Lower lobe of right lung (tissue), 2 donors: ENCODE data around the gene RPUSD1. TPM values are rescaled to one million over a fixed set of nuclear protein-coding genes. Genes with fewer than 3 reads are reported as not detected.
"Not testable (repeated sequence)": the region's sequence is repeated elsewhere in the genome, so short reads cannot be mapped to it uniquely, and the experiment has no call there.

Source experiments
- ATAC-seq, 2 donors: fragments of 200-7000 bp; cut with Tn5 transposase; one replicate each; pipeline ENCODE4 v1.9.1; 2020 to 2022; ENCODE audit warnings: mild to moderate bottlenecking in 2 of 2, moderate library complexity in 2 of 2
- DNase-seq: peaks from one replicate; pipeline ENCODE4 v3.0.0-alpha.2; 2020
- H3K27ac ChIP-seq: fragments of 200-600 bp; one replicate; pipeline ENCODE4 v1.8.0; 2022
- H3K27me3 ChIP-seq: fragments of 200-600 bp; one replicate; pipeline ENCODE4 v1.8.0; 2022; ENCODE audit warnings: low read depth
- H3K36me3 ChIP-seq: fragments of 200-600 bp; one replicate; pipeline ENCODE4 v1.8.0; 2022; ENCODE audit warnings: mild to moderate bottlenecking
- H3K4me1 ChIP-seq: fragments of 200-600 bp; one replicate; pipeline ENCODE4 v1.8.0; 2022
- H3K4me3 ChIP-seq: fragments of 200-600 bp; one replicate; pipeline ENCODE4 v1.8.0; 2022; ENCODE audit warnings: mild to moderate bottlenecking
- H3K9me3 ChIP-seq: fragments of 200-600 bp; one replicate; pipeline ENCODE4 v1.8.0; 2022
- intact Hi-C: fragments of 100-400 bp; cut with DNase I; formaldehyde crosslinking; loops from one replicate; pipeline ENCODE4 v1.11.0; 2022
- total RNA-seq: library from RNA; stranded (reverse); fragmentation: NEBNext Ultra II Directional; extraction: Animal tissue kit (Norgen Biotek cat#: 25700); gene quantifications from one replicate; pipeline ENCODE4 v1.2.1, GENCODE V29; 2021
- TF ChIP-seq, protein P1 (sequence below): fragments of 200-600 bp; IDR thresholded peaks from one replicate; pipeline ENCODE4 v1.8.0; 2022; ENCODE audit warnings: antibody characterized with exemption, mild to moderate bottlenecking
- donor health status: DM: no; HTN: yes; CAD: no; lungs with severe emphysema.

Gene RPUSD1
- total RNA-seq, 1 donor from 2014 or later, result 16.3 TPM

DNA sequence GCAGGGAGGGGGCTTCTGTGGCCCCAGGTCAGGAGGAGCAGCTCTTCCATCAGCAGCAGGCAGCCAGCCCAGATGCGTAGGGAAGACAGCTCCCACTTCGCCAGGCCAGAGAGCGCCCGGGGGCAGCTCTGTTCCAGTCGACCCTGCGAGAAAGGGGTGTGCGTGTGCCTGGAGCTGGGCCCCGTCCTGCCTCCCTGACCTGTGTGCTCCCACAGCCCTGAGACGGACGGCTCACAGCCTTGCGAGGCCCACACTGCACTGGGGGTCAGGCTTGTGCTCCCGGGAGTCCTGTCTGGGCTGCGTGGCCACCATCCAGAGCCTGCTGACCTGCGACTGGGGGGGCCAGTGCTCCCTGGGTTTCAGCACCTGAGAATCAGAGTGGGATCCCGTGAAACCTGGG lies 28.1 kb downstream of the RPUSD1 start:
- peak overlapping the region; percentile 79 for H3K27ac ChIP-seq
- no peaks in the 10 kb centered on the region for H3K27me3 ChIP-seq
- peak; percentile 9 for ATAC-seq
- peak; percentile 48 for DNase-seq
- H3K4me1 ChIP-seq, result peaks cover 8% of the 10 kb centered on the region
- no peaks in the 10 kb centered on the region for H3K36me3 ChIP-seq
- H3K9me3 ChIP-seq, result no peaks in the 10 kb centered on the region
- no peak overlapping the region for H3K4me3 ChIP-seq
- intact Hi-C loops, result no loop called here
- TF ChIP-seq, protein P1, sequence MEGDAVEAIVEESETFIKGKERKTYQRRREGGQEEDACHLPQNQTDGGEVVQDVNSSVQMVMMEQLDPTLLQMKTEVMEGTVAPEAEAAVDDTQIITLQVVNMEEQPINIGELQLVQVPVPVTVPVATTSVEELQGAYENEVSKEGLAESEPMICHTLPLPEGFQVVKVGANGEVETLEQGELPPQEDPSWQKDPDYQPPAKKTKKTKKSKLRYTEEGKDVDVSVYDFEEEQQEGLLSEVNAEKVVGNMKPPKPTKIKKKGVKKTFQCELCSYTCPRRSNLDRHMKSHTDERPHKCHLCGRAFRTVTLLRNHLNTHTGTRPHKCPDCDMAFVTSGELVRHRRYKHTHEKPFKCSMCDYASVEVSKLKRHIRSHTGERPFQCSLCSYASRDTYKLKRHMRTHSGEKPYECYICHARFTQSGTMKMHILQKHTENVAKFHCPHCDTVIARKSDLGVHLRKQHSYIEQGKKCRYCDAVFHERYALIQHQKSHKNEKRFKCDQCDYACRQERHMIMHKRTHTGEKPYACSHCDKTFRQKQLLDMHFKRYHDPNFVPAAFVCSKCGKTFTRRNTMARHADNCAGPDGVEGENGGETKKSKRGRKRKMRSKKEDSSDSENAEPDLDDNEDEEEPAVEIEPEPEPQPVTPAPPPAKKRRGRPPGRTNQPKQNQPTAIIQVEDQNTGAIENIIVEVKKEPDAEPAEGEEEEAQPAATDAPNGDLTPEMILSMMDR, result no peak

DNA sequence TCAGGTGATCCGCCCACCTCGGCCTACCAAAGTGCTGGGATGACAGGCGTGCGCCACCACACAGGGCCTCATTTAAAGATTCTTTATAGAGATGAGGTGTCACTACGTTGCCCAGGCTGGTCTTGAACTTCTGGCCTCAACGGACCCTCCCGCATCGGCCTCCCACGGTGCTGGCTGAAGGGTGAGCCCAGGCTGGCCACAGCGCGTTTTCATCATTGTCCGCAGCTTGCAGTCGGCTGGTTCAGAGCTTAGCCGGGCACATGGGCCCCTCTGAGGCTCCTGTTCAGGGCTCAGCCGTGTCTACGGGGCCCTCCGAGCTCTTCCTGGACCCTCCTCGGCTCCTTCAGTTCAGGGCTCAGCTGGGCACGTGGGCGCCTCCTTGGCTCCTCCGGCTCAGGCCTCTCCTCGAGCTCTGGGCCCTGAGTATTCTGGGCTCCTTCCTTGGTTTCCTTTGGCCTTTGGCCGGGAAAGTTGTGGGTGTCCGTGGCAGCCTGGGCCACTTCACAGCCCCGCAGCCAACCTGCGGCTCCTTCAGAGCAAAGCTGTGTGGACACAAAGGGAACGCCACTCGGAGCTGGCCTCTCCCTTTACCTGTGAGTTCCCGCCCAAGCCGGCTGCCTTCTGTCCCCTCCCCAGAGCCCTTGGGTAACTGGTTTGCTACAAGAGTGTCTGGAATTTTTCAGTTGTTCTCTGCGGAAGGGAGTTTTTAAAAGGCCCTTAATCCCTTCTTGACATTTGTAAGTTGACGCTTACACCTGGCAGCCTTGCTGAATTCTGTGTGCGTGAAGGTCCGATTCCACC lies 28.9 kb downstream of the RPUSD1 start:
- H3K27ac ChIP-seq, result peak overlapping the region; percentile 79
- H3K4me3 ChIP-seq, result no peak overlapping the region

DNA sequence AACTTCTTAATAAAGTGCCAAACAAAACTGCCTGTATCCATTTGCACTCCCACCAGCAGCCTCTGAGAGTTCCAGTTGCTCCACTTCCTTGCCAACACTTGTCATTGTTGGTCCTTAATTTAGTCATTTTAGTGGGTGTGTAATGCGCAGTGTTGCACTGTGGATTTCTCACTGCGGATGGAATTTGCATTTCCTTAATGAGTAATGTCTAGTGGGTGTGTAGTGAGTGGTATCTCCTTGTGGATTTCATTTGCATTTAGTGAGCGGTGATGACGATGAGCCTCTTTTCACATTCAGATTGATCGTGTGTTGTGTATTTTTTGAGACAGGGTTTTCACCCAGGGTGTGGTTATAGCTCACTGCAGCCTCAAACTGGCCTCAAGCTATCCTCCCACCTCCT lies 31.8 kb downstream of the RPUSD1 start:
- TF ChIP-seq, protein P1, result no peak
- H3K9me3 ChIP-seq, result no peaks in the 10 kb centered on the region
- no peak for ATAC-seq
- intact Hi-C loops, result no loop called here
- H3K27ac ChIP-seq, result no peak overlapping the region
- no peak for DNase-seq
- H3K4me1 ChIP-seq, result peaks cover 8% of the 10 kb centered on the region
- no peak overlapping the region for H3K4me3 ChIP-seq
- no peaks in the 10 kb centered on the region for H3K36me3 ChIP-seq
- H3K27me3 ChIP-seq, result no peaks in the 10 kb centered on the region

More for the DNA sequence above, 28.9 kb downstream of the RPUSD1 start:
- intact Hi-C loops, result no loop called here
- Histone ChIP-seq H3K36me3 (no peaks in the 10 kb centered on the region), H3K27me3 (no peaks in the 10 kb centered on the region), H3K4me1 (peaks cover 8% of the 10 kb centered on the region), H3K9me3 (no peaks in the 10 kb centered on the region)
- ATAC-seq (peak; percentile 89), DNase-seq (peak; percentile 87)
- TF ChIP-seq, protein P1, result no peak

DNA sequence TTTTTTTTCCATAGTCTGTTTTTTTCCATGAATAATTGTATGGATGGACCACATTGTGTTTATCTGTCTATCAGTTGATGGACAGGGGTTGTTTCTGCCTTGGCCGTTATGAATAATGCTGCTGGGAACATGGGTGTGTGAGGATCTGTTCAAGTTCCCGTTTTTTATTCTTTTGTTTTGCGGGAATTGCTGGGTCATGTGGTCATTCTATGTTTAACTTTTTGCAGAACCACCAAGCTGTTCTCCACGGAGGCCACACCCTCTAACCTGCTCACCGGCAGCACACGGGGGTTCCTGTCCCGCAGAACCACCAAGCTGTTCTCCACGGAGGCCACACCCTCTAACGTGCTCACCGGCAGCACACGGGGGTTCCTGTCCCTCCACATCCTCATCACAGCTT lies 33.5 kb downstream of the RPUSD1 start:
- TF ChIP-seq, protein P1, result no peak
- ATAC-seq (peak in 1 of 2 donors; percentile 8), DNase-seq (no peak)
- intact Hi-C loops, result no loop called here
- H3K27ac ChIP-seq, result no peak overlapping the region
- H3K36me3 ChIP-seq, result no peaks in the 10 kb centered on the region
- no peaks in the 10 kb centered on the region for H3K27me3 ChIP-seq
- no peaks in the 10 kb centered on the region for H3K9me3 ChIP-seq
- no peaks in the 10 kb centered on the region for H3K4me1 ChIP-seq
- H3K4me3 ChIP-seq, result no peak overlapping the region

DNA sequence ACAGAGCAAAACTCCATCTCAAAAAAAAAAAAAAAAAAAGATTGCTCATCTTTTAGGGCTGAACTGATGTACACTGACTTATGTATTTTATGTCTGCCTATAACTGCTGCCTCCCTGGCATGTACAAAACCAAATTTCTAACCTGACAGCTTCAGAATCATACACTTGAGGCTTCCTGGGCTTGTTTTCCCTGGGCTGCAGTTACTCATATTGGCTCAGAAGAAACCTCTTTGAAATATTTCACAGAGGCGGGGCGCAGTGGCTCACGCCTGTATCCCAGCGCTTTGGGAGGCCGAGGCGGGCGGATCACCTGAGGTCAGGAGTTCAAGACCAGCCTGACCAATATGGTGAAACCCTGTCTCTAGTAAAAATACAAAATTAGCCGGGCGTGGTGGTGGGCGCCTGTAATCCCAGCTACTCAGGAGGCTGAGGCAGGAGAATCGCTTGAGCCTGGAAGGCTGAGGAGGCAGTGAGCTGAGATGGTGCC lies 34.0 kb downstream of the RPUSD1 start:
- intact Hi-C loops, H3K9me3 ChIP-seq, H3K4me3 ChIP-seq, H3K36me3 ChIP-seq, H3K4me1 ChIP-seq, H3K27ac ChIP-seq, H3K27me3 ChIP-seq, ATAC-seq, DNase-seq: not testable (repeated sequence)

DNA sequence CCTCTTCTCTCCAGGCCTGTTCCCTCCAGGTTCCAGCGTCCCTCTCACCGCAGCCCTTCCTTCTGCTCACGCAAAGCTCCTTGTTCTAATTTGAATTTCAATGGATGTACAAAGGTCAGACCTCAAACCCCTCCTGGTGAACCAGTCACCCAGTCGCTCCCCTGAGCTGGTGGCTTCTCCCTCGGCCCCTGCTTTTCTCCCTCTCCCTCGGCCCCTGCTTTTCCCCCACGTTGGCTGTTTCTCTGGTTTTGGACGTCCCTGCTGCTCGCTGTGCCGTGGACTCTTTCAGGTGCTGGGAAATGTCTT lies 36.2 kb downstream of the RPUSD1 start:
- Histone ChIP-seq H3K9me3 (no peaks in the 10 kb centered on the region), H3K27me3 (no peaks in the 10 kb centered on the region), H3K27ac (no peak overlapping the region), H3K4me3 (no peak overlapping the region), H3K36me3 (no peaks in the 10 kb centered on the region), H3K4me1 (no peaks in the 10 kb centered on the region)
- ATAC-seq (no peak), DNase-seq (no peak)
- intact Hi-C loops, result no loop called here
- TF ChIP-seq, protein P1, result no peak
